22Rv1 (cell line): ENCODE results near the gene TNS3.

Source experiments
- H3K27ac ChIP-seq: fragments of 450-650 bp; 2 replicates; pipeline ENCODE4 v1.5.1; 2017
- ZFX ChIP-seq: fragments of 450-650 bp; IDR thresholded peaks from 2 replicates; pipeline ENCODE4 v1.6.1; 2017; ENCODE audit warnings: antibody characterized with exemption, borderline replicate concordance
- TF ChIP-seq, protein P1 (sequence below): fragments of 450-650 bp; IDR thresholded peaks from 2 replicates; pipeline ENCODE4 v1.5.1; 2017; ENCODE audit warnings: mild to moderate bottlenecking

The TNS3 gene

DNA sequence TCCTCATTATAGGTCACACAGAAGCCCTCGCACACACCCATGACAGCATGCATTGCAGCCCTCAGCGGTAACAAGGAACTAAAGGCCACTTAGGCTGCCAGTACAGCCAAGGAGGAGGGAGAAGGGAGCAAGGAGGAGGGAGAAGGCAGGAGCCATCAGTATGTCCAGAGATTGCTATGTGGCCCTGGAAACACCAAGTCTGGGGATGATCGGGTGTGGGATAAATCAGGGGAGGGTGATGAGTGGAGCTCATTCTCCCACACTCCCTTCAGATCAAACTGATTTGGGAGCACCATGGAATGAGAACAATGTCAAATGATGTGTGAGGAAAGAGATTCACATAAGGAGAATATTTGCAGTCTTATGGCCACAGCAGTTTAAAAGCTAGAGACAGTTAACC is 350.9 kb downstream of the TNS3 start:
- no peak for TF ChIP-seq ZFX
- TF ChIP-seq, protein P1, sequence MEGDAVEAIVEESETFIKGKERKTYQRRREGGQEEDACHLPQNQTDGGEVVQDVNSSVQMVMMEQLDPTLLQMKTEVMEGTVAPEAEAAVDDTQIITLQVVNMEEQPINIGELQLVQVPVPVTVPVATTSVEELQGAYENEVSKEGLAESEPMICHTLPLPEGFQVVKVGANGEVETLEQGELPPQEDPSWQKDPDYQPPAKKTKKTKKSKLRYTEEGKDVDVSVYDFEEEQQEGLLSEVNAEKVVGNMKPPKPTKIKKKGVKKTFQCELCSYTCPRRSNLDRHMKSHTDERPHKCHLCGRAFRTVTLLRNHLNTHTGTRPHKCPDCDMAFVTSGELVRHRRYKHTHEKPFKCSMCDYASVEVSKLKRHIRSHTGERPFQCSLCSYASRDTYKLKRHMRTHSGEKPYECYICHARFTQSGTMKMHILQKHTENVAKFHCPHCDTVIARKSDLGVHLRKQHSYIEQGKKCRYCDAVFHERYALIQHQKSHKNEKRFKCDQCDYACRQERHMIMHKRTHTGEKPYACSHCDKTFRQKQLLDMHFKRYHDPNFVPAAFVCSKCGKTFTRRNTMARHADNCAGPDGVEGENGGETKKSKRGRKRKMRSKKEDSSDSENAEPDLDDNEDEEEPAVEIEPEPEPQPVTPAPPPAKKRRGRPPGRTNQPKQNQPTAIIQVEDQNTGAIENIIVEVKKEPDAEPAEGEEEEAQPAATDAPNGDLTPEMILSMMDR = no peak
- H3K27ac ChIP-seq = no peak overlapping the region

DNA sequence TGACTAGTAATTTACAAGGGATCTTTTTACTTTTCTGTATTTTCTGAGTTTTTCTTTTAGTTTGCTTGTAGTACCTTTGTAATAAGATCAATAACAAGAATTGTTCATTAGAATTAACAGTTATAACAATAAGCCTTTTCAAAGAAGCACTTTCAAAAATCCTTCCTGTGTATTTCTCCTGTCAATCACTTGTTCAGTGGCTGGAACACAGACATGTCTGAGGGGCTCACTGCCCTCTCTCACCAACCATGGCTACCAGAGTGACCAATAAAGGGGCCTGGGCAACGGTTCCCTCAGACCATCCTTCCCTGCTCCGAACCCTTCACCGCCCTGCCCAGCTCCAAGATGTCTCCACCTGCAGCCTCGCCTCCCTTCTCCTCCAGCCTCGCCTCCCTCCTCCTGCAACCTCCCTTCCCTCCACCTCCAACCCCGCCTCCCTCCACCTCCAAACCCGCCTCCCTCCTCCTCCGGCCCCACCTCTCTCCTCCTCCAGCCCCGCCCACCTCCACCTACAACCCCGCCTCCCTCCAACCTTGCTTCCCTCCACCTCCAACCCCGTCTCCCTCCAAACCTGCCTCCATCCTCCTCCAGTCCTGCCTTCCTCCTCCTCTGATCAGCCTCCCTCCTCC is 353.4 kb downstream of the TNS3 start:
- no peak for TF ChIP-seq ZFX
- TF ChIP-seq, protein P1 = no peak
- no peak overlapping the region for H3K27ac ChIP-seq

DNA sequence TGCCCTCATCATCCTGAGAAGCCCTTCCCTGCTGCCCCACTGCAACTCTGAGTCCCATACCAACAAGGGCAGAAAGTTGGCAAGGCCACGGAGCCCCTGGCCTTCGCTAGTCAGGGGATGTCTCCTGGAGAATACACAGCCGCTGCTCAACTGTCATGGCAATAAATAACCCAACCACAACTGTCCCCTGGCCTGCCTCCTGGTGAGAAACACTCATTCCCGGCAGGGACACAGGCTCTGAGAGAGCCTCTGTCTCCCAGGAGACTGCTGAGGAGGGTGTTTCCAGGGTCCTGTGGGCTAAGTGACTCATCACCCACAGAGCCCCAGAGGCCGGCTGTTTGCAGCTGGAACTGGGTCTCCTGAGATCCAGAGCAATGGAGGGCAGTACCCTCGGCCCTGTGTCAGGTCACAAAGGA is 354.1 kb downstream of the TNS3 start:
- TF ChIP-seq ZFX = no peak
- TF ChIP-seq, protein P1 = no peak
- no peak overlapping the region for H3K27ac ChIP-seq

DNA sequence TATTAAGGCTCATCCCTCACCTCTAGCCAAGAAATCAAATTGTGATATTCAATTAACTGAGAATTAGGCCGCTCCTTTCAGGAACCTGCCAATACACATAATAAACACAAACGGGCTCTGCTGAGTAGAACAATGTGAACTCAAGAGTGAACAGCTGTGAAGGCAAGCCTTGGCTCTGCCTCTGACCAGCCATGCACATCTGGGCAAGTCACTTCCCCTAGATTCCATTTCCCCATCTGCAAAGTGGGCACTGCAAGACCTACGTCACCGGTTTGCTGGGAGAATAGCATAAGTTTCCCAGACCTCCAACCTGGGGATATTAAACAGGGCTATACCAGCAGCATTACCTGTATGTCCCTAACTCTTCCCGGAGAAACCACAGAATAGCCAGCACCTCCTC is 355.2 kb downstream of the TNS3 start:
- TF ChIP-seq ZFX = no peak
- TF ChIP-seq, protein P1 = no peak
- no peak overlapping the region for H3K27ac ChIP-seq

DNA sequence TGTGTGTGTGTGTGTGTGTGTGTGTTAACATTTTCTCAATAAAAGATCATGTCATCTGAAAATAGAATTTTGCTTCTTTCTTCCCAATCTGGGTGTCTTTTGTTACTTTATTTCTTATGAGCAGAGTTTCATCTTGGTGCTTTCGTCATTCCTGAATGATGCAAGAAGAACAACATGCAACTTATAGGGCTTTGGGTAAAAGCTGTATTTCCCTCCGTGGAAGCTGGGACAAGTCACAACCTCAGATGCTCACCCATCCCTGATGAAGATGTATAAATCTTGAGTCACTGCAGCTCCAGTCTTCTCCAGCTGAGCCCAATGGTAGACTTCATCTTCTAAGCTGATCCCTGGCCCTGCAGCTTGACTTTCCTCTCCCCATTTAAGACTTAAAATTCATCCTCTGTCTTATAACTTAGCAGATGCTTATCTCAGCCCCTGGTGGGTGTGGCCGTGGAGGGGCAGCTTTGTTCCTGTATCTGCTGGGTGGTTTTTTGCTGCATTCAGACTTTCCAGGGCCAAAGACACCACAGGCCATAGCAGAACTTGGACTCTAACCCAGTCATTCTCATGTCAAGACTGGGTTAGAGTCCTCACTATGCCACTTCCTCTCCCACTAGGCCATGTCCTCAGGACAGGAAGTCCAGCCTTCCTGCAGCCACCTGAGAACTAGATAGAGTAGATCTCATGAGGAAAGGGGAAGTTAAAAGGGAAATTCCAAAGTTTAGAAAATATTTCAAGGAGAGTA is 356.4 kb downstream of the TNS3 start:
- no peak overlapping the region for H3K27ac ChIP-seq
- TF ChIP-seq, protein P1 = no peak
- TF ChIP-seq ZFX = no peak
